ENCODE data around the gene PYGB.

Gene PYGB

DNA sequence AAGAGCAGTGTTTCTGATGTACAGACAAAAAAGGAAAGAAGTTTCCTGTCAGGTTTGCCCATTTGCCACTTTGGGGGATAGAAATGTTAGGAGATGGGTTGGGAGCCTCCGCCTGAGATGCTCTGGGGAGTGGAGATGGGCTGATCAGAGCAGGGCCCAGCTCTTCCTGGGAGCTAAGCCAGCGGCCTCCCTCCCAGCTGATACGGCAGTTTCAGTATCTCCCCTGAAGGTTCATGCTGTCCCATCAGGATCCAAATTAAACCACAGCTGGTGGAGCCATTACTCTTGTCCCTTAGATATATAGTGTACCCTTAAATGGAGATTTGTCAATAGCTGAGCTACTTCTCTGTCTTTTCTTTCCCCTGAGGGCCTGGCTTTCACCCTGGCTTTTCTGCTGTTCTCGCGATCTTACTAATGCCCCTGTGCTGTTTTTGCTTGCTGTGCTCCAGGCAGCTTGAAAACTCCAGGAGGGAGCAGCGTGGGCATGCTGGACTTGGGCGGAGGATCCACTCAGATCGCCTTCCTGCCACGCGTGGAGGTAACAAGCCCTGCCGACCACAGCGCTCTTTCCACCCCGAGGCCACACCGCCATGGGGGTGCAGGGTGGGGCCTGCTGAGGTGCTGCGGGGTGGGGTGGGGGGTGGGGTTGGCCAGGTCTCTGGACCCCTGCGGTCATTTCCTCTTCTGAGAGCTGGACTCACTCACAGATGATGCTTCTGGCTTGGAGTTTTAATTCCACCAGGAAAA is 31.5 kb upstream of the PYGB start:
- no peak for DNase-seq (ENCODE audit: low read depth in 3 of 3)

- DNase-seq (ENCODE audit: low read depth in 3 of 3), result no peak
These were observed 30.4 kb upstream of the PYGB start for GRCh38 chr20:25217161-25218108.

DNA sequence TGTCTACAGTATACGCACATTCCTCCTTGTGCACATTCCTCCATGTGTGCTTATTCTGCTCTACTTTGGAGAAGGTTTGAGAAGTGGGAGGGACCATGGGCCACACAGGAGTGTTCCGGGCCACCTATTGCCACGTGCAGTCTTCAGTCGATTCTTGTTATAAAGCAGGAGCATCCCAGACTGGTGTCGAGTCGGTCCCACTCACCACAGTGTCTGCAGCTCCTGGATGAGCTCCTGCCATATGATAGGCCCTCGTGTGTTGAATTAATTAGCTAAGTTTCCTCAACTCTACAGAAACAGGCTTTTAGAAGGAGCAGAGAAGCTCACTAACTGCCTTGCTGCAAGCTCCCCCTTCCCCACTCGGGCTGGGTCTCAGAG is 29.8 kb upstream of the PYGB start:
- no peak for DNase-seq (ENCODE audit: low read depth in 3 of 3)

- DNase-seq (ENCODE audit: low read depth in 3 of 3), result no peak
These were observed 29.4 kb upstream of the PYGB start for GRCh38 chr20:25218492-25218891.

GRCh38 chr20:25219365-25219764 is 28.5 kb upstream of the PYGB start:
- no peak for DNase-seq (ENCODE audit: low read depth in 3 of 3)

DNA sequence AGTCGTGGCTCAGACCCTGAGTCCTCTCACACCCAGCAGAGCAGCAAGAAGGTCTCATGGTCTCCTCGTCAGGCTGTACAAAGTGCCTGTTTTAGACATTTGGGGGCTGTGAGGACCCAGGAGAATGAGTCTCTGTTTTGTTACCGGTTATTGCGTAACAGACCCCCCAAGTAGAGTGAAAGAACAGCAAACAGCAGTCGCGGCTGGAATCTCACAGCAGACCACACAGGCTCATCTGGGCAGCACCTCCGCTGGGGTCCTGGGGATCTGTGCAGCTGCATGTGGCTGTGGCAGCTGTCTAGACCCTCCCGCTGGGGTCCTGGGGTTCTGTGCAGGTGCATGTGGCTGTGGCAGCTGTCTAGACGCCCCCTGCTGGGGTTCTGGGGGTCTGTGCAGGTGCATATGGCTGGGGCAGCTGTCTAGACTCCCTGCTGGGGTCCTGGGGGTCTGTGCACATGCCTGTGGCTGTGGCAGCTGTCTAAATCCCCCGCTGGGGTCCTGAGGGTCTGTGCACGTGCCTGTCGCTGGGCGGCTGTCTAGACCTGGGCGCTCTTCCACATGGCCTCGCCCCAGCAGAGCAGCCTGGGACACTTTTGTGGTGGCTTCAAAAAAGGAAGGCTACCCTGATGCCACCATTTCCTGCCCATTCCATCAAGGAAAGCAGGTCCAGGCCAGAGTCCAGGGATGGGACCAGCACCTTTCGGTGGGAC is 27.7 kb upstream of the PYGB start:
- DNase-seq (ENCODE audit: low read depth in 3 of 3), result no peak

- DNase-seq (ENCODE audit: low read depth in 3 of 3), result no peak
These were observed 26.9 kb upstream of the PYGB start for GRCh38 chr20:25220810-25221591.

DNA sequence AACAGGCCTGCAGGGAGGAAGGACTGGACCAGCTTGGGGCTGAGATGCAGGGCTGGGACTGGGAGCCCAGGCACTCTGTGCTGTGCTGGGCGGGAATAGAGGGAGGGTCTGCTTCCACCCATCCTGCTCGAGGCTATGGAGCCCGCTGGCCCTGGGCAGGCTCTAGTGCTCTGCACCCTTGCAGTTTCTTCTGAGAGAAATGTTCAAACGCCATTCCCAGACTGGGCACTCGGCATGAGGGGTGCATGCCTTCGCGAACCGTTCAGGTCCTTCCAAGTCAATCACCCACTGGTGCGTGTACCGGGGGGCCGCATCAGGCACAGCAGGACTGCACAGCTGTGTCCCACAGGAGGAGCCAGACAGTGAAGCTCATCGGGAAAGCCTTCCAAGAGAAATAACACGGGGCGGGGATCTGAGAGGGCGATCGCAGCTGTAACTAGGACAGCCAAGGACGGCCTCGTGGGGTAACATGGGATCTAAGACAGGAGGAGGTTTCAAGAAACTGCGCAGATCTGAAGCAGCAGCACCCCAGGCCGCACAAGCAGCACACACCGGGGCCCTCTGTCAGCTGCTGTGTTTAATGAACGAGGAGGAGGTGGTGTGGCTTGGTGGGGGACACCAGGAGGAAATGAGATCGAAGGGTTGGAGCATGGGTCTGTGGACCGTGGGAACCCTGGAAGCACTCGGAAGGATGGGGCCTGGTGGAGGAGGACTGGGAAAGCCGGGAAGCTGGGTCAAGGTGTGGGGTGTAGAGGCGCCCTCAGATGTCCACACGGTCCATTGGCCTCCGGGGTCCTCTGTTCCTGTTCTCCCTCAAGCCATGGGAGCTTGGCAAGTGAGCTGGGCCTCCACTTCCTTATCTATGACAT is 26.1 kb upstream of the PYGB start:
- DNase-seq (ENCODE audit: low read depth in 3 of 3), result no peak

DNA sequence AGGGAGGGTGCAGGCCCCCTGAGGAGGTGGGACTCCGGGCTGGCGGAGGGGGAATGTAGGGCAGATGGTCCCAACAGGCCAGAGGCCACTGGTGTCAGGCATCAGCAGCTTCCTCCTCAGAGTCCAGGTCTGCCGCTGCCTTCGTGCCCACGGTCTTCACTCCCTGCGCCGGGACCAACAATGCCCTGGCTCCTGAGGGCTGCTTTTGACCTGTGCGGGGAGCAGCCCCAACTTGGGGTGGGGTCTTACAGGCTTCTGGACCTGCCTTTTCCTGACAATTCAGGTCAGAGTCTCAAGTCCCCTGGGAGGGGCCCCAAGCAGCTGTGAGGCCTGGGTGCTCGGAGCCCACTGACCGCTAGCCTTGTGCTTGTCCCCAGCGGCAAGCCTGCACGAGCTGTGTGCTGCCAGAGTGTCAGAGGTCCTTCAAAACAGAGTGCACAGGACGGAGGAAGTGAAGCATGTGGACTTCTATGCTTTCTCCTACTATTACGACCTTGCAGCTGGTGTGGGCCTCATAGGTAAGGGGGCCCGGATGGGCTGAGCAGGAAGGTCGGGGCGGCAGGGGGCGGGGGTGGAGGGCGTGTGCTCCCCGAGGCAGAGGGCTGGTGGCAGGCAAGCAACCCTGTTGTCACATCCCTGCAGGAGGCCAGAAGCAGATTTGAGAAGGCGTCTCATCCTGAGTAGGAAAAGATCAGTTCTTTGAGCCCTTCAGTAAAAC is 25.3 kb upstream of the PYGB start:
- no peak for DNase-seq (ENCODE audit: low read depth in 3 of 3)

- peak in 1 of 3 experiments; percentile 53 for DNase-seq (ENCODE audit: low read depth in 3 of 3)
These were observed 24.7 kb upstream of the PYGB start for GRCh38 chr20:25223179-25223661.

DNA sequence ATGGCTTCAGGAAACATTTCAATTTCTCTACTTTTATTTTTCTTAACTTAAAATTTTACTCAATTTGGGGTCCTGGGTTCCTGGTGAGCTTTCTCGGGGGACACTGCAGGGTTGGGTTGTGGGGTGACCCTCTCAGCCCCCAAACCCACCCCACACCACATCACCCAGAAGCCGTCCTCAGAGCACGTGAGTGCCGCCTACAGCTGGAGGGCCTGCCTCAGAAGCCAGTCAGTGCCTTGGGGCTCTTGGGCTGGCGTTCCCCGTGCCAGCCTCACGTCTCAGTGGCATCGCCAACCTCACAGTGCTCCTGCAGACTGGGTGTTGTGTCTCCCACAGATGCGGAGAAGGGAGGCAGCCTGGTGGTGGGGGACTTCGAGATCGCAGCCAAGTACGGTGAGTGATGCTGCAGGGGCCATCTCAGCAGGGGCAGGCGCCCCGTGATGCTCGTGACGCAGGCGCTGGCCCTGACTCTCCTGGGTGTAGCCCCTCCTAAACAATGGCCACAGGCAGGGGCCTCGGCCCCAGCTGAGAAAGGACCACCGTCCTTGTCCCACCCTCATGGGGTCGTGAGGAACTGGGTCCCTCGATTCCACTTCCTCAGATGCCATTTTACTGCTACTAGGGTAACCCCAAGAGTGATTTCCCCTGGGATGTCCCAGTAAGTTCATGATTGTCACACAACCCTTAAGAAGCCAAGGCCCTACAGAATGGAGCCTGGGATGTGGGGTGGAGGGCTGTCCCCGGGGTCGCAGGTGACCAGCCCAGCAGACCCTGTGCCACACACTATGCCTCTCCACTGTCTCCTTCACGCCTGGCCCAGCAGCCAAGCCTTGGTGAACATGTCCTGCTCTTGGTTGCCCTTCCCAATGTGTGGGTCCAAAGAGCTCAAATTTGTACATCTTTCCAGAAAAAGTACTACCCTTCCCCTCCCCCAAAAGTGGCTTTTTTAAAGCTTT is 23.8 kb upstream of the PYGB start:
- DNase-seq (ENCODE audit: low read depth in 3 of 3), result no peak

DNA sequence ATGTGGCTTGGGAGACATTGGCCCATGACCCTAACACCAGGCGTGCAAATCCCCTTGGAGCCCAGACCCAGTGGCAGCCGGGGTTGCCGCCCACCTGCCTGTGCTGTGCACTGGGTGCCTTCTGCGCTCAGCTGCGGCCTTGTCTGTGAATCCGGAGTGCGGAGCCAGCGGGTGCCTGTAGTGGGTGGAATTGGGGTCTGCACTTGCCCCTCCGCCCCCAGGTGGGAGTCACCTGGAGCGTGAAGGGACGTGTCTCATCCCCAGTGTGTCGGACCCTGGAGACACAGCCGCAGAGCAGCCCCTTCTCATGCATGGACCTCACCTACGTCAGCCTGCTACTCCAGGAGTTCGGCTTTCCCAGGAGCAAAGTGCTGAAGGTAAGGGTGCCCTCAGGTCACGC is 22.9 kb upstream of the PYGB start:
- DNase-seq (ENCODE audit: low read depth in 3 of 3), result no peak

DNA sequence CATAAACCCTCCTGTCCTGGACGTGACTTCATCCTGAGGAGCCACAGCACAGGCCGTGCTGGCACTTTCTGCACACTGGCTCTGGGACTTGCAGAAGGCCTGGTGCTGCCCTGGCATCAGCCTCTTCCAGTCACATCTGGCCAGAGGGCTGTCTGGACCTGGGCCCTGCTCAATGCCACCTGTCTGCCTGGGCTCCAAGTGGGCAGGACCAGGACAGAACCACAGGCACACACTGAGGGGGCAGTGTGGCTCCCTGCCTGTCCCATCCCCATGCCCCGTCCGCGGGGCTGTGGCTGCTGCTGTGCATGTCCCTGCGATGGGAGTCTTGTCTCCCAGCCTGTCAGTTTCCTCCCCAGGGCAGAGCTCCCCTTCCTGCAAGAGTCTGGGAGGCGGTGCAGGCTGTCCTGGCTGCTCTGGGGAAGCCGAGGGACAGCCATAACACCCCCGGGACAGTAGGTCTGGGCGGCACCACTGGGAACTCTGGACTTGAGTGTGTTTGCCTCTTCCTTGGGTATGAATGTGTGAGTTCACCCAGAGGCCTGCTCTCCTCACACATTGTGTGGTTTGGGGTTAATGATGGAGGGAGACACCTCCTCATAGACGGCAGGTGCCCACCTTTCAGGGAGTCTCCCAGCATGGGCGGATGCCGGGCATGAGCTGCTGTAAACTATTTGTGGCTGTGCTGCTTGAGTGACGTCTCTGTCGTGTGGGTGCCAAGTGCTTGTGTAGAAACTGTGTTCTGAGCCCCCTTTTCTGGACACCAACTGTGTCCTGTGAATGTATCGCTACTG is 22.0 kb upstream of the PYGB start:
- no peak for DNase-seq (ENCODE audit: low read depth in 3 of 3)

DNA sequence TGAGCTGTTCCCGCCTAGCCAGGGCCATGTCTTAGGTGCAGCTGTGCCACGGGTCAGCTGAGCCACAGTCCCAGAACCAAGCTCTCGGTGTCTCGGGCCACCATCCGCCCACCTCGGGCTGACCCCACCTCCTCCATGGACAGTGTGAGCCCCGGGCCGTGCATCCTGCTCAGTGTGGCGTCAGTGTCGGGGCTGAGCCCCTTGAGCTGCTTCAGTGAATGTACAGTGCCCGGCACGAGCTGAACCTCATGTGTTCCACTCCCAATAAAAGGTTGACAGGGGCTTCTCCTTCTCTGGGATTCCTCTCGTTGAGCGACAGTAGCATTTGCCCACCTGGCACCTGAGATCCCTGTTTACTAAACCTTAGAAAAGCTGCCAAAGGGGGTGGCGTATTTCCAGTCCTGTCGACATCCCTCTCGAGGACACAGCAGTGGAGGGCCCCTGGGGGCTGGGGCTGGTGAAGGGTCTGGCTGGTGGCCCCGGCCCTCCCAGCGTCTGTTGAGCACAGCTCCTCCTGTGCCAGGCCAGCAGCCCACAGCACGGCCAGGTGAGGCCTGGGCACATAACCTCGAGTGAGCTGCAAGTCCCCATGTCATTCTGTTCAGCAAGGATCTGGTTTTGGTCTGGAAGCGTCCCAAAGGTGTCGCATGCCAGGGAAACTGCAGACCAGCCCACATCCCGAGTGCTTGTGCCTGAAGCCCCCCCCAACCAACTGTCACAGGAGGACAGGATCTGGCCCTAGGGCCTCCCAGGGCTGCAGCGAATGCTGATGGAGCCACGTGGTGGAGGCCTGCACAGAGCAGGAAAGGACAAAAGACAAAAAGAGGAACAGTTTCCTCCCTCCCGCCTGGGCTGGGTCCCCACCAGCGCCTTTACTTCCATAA is 21.2 kb upstream of the PYGB start:
- DNase-seq (ENCODE audit: low read depth in 3 of 3), result no peak

GRCh38 chr20:25227317-25227831 is 20.5 kb upstream of the PYGB start:
- DNase-seq (ENCODE audit: low read depth in 3 of 3), result no peak

DNA sequence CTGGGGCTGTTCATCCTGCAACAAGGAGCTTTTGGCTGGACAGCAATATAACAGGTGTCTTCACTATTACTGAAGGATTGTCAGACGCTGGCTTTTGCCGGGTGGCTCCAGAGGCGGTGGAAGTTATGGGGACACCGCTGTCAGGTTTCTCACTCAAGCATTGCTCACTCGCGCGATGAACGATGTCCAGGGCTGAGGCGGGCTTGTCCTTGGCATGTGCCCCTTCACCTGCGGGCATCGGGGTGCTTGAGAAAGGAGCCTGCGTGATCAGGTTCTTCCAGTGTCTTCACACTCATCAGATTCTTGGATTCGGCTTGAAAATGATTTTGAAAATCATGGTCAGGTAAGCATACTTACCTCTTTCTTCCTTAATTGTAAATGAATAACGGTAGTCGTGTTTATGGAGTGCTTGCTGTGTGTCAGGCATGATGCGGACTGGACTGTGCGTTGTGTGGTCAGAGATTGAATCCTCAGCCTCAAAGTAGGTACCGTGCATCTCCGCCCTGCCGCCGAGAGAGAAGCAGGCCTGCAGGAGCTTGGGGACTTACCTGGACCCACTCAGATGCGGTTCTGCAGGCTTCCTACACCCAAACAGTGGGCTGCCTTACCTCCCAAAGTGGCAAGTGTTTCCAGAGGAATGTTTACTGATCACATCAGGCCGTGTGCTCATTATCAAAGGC is 18.3 kb upstream of the PYGB start:
- DNase-seq (ENCODE audit: low read depth in 3 of 3), result no peak
